GM12801 (cell line): ENCODE measurements around the gene DPP4.

Source experiments
- CTCF ChIP-seq: IDR thresholded peaks from one replicate; pipeline ENCODE4 v1.5.1; 2011; ENCODE audit warnings: control low read depth; ENCODE audit not compliant: insufficient read length; ENCODE audit errors: extremely low read depth

DPP4 gene

DNA sequence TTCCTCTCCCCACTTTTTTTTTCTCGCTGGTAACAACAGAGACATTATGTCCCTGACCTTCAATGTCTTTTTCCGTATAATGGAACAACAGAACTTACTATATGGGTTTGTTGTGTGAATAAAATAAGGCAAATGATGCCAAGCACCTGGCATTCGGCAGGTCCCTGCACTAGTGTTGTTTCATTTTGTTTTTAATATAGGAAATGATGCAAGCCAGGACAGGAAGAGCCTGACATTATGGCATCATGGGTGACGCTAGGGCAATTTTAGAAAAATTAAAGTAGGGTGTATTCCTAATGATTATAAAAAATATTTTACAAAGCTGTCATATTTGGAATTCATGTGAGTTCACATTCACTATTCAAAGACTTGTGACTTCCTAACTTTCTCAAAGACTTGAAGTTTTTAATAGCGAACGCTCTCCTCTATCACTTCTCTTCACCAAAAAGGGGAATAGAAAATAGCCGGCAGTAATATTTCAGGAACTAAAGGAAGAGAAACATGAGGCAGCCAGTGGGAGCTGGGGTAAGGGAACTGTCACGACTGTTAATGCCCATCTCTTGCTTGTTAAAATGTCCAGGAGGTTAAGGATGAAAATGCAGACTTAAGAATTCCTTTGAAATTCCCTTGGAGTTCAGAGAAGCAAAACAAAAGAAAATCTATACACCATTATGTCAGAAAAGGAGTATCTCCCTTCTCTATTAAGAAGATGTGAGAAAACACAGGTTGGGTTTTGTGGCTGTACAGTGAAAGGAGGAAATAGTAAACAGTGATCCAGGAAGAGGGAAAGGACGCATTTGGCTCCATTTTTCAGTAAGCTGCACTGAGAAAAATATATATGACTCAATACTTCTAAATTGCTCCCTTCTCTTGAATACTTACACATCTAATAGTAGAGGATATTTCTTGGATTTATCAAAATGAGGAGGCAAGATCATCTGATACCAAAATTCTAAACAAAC, 60.2 kb downstream of the DPP4 start:
- no peak for TF ChIP-seq CTCF

DNA sequence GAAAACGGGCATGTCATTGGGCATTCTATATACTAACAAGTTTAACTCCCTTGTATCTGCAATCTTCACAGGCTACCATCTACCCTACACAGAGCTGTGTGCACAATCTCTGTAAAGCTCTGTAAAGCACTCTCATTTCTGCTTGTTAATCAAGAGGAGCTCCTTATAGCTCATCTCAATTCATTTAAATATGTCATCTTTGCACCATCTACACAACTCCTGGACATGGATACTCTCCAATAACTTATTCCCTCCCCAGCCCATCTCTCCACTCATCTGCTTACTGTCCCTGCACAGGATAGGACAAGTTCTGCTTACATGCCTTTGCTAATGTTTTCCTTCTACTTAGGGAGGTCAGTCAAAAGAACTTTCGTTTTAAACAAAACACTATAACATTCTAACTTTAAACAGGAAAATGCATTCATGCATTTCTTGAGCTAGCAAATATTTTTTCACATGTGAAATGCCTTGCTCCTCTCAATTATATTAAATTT, 61.4 kb downstream of the DPP4 start:
- TF ChIP-seq CTCF: no peak

DNA sequence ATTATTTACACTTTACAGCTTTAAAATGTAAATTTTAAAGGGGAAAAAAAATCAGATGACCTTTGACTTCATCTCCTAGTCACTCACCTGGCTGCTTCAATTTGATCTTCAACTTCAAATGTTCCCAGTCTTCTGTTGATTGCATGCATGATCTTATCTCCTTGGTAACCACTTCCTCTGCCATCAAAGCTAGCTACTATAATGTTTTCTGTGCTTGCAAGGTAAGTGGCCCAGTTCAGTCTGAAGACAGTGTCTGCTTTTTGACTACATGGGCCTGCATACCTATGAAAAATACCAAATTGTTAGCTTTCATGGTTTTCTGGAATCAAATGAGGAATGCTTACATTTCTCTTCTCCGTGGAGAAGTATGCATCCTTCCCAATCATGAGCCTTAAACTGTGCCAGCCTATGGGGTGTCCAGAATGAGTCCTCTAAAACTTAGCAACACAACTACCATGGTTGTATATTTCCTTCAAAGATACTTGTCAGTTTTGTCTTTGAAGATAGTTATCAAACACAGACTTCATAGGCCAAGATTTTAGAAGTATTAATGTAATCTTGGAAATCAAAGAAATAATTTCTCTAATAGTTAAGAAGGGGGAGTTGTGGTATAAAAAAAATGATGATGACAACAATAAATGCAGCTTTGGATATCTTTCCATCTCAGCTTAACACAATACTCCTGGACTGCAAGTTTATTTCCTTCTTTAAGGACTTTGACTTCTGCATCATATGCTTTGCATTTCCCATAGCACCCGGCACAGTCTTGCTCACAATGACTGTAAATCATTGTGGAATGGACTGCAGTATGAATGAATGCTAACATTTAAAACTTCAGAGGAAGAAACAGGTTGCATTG, 62.1 kb downstream of the DPP4 start:
- TF ChIP-seq CTCF: no peak

DNA sequence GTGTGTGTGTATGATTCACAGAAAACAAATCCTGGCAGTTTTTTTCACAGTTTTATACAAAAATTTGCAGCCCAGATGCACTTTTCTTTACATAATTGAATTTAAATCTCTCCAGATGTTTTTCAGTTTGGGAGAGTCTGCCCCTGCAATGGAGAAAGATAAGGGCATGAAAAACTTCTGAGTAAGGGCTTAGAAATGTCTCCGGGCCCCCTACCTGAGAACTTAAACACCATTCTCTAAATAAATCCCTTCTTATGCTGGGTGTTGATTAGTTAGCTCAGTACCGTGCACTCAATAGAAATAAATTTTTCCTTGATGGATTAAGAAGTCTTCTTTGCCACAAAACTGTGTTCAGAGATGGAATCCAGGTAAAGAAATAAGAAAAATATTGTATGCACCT, 64.5 kb downstream of the DPP4 start:
- no peak for TF ChIP-seq CTCF

- TF ChIP-seq CTCF: no peak
These were observed 66.5 kb downstream of the DPP4 start for GRCh38 chr2:162007447-162008040.

DNA sequence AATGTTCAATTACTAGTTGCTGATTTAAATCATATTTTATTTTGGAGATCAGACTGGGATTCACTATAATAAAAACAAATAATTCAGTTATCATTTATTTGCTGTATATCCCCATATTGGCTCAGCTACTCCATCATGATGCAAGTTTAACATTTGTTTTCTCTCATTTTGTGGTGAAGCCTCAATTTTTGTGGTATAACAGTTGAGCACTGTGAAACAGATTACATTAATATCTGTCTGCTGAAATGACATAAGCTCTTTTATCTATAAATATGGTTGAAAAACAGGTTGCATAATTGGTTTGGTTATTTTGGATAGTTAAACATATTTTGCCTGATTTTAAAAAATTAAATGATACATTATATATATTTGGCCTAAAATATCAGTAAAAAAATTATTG, 67.7 kb downstream of the DPP4 start:
- TF ChIP-seq CTCF: no peak

DNA sequence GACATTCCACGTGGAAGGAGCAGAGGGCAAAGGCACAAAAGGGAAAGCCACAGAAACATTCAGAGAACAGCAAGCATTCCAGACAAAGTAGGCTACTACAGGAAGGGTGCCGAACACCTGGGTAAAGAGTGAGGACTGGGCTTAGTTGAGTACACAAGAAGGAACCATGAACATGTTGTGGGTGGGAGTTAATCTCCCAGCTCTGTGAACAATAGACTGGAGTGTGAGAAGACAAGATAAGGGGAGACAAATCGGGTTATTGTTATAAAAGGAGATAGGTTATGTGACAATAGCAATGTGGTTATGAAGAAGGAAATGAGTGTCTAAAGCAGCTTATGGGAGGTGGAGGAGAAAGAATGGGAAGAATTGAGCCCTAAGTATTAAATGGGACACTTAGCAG, 70.0 kb downstream of the DPP4 start:
- no peak for TF ChIP-seq CTCF
